Stimulated activated CD4-positive, alpha-beta T cell treated with anti-CD3 and anti-CD28 coated beads, Interleukin-2, amount 100 ng/mL, for 48 hours (primary cell): Measurements from ENCODE around the gene RNF115.
A peak's percentile ranks its signal among the peaks of the same experiment; 100 is the strongest.
"Not testable (repeated sequence)": the region's sequence is repeated elsewhere in the genome, so short reads cannot be mapped to it uniquely, and the experiment has no call there.

Experiments used
- DNase-seq, 2 donors: peaks; one replicate each; pipeline ENCODE4 v3.0.0-alpha.2; 2020

RNF115 gene

DNA sequence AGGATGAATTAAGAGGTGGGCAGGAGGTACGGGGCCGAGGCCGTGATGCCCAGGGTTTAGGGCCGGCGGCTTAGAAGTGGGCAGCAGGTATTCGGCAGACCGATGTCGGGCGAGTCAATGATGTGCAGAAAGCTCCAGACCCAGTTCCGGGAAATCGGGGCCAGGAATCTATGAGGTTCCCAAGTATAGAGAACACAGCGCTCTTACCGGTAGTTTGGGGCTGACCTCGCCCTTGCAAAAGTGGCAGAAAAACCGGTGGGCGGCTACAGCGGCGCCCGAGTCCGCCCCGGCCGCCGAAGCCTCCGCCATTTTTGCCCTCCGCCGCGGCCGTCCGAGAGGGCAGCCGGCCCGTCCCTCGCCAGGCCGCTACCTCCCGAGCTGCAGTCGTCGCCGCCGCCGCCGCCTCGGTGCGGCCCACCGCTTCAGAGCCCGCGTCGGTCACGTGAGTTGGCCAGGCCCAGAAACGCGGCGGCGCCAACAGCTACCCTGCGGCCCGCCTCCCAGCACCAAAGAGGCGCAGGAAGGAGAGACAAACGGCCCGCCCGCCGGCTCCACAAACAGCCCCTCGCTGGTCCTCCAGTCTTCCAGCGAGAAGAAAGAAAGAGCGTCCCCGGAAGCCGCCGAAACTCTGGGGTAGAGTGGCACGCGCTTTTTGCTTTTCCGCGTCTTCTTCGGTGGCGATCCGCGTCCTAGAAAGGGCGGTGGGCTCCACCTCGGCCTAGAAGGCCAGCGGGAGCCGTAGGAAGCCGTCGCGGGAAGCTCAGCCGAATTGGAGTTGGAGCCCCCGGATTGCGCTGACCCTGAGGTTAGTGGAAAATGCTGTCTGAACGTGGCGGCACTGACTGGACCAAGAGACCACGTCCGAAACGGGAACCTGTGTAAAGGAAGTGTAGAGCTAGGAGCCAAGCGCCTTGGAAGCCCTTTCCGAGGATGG, at the start of gene RNF115, which contains the start of gene POLR3C:
Gene RNF115 (minus strand): TSS at position 531 of the 934 bp plus-strand sequence. CDS start 222 bp downstream, at position 309.
Gene POLR3C (plus strand): TSS at position 636 of the 934 bp plus-strand sequence. CDS start 1,577 bp downstream, outside the sequence.
- peak; percentile 68 to 74 for DNase-seq

GRCh38 chr1:145871994-145872924, 48.4 kb upstream of the RNF115 start:
- DNase-seq, result peak; percentile 28 to 30

DNA sequence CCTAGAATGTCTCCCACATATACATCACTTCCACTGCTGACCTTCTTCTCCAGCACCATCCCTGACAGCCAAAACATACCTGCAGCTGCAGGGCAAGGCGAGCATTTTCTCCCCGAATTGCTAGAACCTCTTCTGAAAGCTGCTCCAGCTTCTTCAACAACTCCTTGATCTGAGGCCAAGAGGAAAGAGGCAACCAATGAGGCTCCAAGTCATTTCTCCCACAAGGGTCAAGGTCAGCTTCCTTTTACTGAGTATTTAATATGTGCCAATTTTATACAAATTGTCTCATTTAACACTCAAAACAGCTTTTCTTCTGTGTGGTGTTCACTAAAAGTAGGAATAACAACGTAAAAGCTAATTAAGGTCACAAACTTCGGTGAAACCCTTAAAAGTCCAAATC, 44.3 kb upstream of the RNF115 start:
- no peak for DNase-seq

DNA sequence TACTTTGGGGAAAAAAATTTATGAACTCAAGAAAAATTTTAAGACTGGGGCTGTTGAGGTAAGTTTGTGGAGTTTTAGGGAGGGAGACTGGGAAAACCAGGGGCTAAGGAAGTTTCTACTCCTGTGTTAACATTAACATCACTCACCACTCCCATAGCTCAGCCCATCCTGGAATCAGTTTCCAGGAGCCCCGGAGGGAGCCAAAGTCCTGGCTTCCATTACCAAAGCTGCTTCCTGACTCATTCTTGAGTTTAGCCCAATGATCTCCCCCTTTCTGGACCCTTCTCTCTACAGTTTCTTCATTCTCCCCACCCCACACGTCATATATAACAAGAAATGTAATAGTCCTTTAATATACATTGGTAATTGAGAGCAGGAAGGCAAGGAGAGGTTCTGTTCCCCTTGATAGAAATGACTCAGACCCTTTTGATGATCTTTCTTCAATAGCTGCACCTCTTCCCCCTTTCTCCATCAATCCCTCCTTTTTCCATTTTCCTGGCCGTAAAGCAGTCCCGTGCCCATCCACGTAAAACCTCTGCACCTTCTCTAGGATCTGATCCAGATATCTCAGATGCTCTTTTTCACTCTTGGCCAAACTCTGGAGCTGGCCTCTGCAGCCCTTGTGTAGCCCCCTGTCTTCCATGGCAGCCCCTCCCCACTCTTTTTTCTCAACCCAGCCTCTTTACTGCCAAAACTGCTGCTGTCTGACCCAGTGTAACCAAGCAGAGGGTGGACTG, 39.6 kb upstream of the RNF115 start:
- no peak for DNase-seq

DNA sequence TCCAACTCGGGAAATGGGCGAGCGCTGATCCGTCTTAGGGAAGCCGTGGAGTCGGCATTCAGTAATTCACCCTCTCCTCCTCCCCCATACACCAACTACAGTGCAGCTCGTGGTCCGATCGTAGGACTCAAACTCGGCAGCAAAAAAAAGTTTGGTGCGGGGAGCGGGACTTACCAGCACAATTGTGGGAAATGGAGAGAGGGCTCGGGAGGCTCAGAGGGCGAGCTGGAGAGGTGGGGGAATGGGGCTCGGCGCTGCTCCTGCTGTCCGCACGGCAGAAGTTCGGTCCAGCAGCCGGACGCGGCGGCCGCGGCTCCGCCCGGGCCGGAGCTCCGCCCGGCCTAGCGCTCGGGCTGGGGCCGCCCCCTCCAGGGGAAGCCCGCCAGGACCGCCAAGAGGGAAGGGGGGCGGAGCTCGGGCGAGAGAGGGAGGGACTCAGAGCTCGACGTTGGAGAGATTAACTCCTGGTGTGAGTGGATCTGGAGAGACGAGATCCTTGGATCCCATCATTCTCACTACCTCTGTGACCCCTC, 35.7 kb upstream of the RNF115 start:
- DNase-seq, result peak; percentile 64 to 71

DNA sequence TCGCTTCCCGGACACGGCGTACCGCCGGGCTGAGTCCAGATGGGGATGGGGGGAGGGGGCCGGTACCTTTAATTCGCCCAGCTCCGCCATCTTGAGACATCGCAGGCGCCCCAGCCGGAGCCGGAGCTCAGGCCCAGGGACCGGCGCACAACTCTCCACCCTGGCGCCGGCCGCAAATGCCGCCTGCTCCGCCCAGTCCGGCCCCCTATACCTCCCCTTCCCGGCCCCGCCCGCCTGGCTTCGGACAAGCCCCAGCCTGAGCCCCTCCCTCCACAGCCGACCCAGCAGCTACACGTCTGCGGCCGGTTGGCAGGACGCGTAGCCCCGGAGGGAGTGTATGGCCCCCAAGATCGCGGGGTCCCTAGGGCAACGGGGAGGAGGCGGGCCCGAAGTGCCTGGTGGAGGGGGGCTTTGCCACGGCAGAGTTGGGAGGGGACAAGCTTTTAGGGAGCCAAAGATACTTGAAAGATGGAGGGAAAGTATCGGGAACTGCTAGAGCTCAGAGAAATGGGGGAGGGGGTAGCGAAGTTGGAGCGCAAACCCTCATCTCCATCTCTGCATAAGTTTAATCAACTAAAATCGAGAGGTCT, 35.1 kb upstream of the RNF115 start, which contains the start of gene PIAS3:
Gene PIAS3 (minus strand): TSS at position 181 of the 590 bp plus-strand sequence. CDS start 91 bp downstream, at position 90.
- peak; percentile 79 to 83 for DNase-seq

- DNase-seq, result peak; percentile 36 to 43
Measured at GRCh38 chr1:145858238-145858900, 34.5 kb upstream of the RNF115 start.

GRCh38 chr1:145857170-145857569, 33.3 kb upstream of the RNF115 start:
- no peak for DNase-seq

DNA sequence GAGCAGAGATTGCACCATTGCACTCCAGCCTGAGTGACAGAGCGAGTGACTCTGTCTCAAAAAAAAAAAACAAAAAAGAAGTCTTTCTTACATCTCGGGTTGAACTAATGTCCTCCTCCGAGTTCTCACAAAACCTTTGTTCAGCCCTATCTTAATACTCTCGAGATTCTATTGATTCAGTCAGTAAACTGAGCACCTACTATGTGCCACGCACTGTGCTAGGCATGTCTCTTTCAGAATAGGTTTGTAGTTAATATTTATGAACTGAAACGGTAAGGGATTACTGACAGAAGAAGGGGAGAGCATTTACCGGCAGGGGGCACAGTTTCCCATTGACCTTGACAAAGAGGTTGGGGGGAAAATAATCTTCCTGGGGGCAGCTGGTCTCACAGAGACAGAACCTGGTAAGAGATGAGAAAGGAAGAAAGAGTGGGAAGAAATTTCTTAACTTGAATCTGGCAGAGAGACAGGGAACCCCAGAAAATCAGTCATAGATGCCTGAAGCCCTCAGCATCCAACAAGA, 31.6 kb upstream of the RNF115 start:
- no peak for DNase-seq

DNA sequence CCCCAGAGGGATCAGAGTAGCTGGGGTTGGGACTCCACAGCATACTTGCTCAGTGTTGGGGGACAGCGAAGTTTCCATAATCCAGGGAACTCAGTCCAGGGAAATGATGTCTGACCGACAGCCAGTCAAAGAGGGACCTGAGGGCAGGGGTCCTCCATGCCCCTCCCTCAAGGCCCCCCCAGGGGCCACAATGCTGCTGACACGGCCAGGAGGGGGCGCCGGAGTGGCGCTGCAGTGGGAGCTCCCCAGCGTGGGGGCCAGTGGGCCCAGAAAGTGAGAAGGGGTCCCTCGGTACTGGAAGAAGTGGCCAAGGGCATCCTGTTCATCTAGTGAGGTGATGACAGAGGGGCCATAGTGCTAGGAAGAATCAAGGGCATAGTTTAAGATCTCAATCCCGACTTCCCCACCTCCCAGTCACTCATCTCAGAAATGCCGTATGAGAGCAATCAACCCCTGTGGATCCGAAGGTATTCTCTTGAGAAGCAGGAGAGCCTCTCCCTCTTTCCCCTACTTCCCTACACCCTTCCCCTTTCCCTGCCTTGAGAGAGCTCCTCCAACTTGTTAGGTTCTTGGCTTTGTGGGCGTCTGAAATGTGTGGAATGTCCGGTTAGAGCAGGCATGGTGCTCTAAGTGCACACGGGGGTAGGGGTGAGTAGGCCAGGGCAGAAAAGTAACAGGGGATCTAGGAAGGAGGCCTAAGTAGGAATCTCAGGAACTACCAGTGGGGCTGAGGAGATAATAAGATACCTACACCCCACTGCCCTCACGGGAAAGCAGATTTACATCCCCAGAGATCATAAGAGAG, 25.7 kb upstream of the RNF115 start:
- no peak for DNase-seq

DNA sequence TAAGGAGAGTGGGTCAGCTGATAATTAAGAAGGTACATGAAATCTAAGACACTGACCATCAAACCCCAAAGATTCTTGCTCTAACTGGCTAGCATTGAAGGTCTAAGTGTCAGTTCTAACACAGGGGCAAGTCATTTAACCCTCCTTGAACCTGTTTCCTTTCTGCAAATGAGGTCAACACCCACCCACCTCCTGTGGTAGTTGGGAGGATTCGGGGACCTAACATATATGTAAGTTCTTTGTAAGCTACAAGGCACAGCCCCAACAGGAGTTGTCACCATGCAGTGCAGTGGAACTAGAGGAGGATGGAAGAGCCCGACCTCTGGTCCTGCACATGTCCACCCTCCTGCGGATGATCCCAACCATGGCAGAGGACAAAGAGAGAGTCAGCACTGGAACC, 23.9 kb upstream of the RNF115 start:
- DNase-seq, result no peak

GRCh38 chr1:145846201-145846612, 22.3 kb upstream of the RNF115 start:
- no peak for DNase-seq

- DNase-seq, result peak; percentile 78 to 79
Measured at GRCh38 chr1:145845514-145846161, 21.7 kb upstream of the RNF115 start, which contains the start of gene NUDT17. Gene NUDT17, plus strand, starts transcription at chr1:145845630. Its CDS starts 11 bp downstream, at chr1:145845641.

GRCh38 chr1:145845144-145845513, 21.2 kb upstream of the RNF115 start:
- no peak for DNase-seq

GRCh38 chr1:145843031-145843430, 19.1 kb upstream of the RNF115 start:
- no peak for DNase-seq

DNA sequence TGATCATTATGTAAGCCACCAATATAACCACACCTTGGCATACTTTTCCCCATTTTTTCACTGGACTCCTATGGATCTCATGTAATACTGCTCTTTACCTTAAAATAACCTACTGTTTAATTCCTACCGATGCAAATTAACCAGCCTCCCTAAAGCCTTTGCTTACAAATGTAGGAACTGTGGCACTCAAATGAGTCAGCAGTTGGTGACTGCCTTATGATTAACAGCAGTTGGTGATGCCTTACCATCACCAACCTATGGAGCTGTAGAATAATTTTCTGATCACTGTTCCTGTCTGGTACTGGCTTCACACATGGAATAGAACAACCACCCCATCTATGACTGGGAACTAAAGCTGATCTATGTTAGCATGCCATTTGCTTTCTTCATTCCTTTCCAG, 13.8 kb upstream of the RNF115 start:
- DNase-seq, result no peak

- not testable (repeated sequence) for DNase-seq
Measured at GRCh38 chr1:145830810-145831209, 6.9 kb upstream of the RNF115 start.

DNA sequence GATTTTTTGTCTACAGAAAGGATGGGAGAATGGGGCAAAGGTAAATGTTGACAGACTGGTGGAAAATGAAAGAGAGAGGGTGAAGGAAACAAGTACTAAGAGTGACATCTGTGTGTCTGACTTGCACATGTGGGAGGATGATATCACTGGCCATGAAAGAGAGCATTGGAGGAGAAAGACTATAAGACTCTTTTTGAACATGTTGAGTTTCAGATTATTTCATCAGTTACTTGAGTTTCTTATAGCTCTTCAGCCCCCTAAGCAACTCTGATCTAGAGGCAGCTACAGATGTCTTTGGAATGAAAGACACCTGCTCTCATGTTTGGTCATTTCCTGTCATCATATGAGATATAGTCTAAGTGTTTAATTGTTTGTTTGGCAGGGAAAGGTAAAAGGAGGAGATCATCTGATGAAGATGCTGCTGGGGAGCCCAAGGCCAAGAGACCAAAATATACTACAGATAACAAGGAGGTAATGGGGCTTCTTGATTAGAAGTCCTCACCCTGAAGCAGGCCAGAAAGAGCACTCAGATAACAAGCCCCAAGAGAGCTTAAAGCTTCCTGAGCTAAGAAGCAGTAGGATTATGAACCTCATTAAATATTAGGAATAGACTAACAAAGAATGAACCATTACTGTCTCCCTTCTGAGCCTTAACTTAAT, 4.6 kb upstream of the RNF115 start:
- DNase-seq, result no peak

- no peak for DNase-seq
Measured at GRCh38 chr1:145827966-145828365, 4.1 kb upstream of the RNF115 start.
